Progenitor cell of endocrine pancreas (in vitro differentiated cells): ENCODE data around the gene IQCB1. TPM values are rescaled to one million over a fixed set of nuclear protein-coding genes. Genes with fewer than 3 reads are reported as not detected.

Experiments
- DNase-seq: peaks from one replicate; pipeline ENCODE4 v3.0.0; 2021; ENCODE audit warnings: low spot score; ENCODE audit not compliant: unreplicated experiment
- H3K27ac Mint-ChIP-seq: 2 replicates; pipeline ENCODE4 v1.8.0; 2021; ENCODE audit warnings: mild to moderate bottlenecking, moderate library complexity, mixed read lengths
- H3K27me3 Mint-ChIP-seq: 2 replicates; pipeline ENCODE4 v1.8.0; 2021; ENCODE audit warnings: mixed read lengths
- H3K36me3 Mint-ChIP-seq: 2 replicates; pipeline ENCODE4 v1.8.0; 2022; ENCODE audit warnings: mixed read lengths; ENCODE audit not compliant: insufficient read depth
- H3K4me1 Mint-ChIP-seq: 2 replicates; pipeline ENCODE4 v1.8.0; 2021; ENCODE audit warnings: low read depth, mixed read lengths
- H3K4me3 Mint-ChIP-seq: 2 replicates; pipeline ENCODE4 v1.8.0; 2021; ENCODE audit warnings: low read depth, mild to moderate bottlenecking, moderate library complexity, mixed read lengths
- H3K9me3 Mint-ChIP-seq: 2 replicates; pipeline ENCODE4 v1.8.0; 2021; ENCODE audit warnings: low read depth, mixed read lengths
- CTCF ChIP-seq: fragments of 200-600 bp; sonication (generic); IDR thresholded peaks from one replicate; pipeline ENCODE4 v1.5.0; 2021; ENCODE audit warnings: antibody characterized with exemption, mild to moderate bottlenecking; ENCODE audit not compliant: unreplicated experiment
- total RNA-seq: library from RNA; stranded (reverse); gene quantifications from 2 replicates; pipeline ENCODE4 v1.2.1, GENCODE V29; 2021

Gene IQCB1
- total RNA-seq, 1 donor from 2014 or later, result 38.7 TPM

GRCh38 chr3:121737644-121738043 lies 97.2 kb downstream of the IQCB1 start:
- Mint-ChIP-seq H3K27me3 (no peaks in the 10 kb centered on the region), H3K4me3 (no peak overlapping the region), H3K9me3 (peaks cover 6% of the 10 kb centered on the region), H3K27ac (no peak overlapping the region), H3K36me3 (peaks cover 9% of the 10 kb centered on the region), H3K4me1 (peaks cover 4% of the 10 kb centered on the region)
- TF ChIP-seq CTCF, result no peak
- DNase-seq, result no peak

- H3K4me1 Mint-ChIP-seq, result peaks cover 11% of the 10 kb centered on the region
- no peaks in the 10 kb centered on the region for H3K27me3 Mint-ChIP-seq
Measured at GRCh38 chr3:121736112-121736511, 98.7 kb downstream of the IQCB1 start.

GRCh38 chr3:121735047-121735696 lies 99.7 kb downstream of the IQCB1 start:
- Mint-ChIP-seq H3K9me3 (peaks cover 3% of the 10 kb centered on the region), H3K27ac (no peak overlapping the region), H3K27me3 (no peaks in the 10 kb centered on the region), H3K4me3 (no peak overlapping the region), H3K4me1 (peaks cover 15% of the 10 kb centered on the region), H3K36me3 (peaks cover 5% of the 10 kb centered on the region)
- no peak for DNase-seq
- no peak for TF ChIP-seq CTCF

More at GRCh38 chr3:121736112-121736511, 98.7 kb downstream of the IQCB1 start:
- Mint-ChIP-seq H3K36me3 (peaks cover 5% of the 10 kb centered on the region), H3K27ac (peak overlapping the region; percentile 59), H3K4me3 (no peak overlapping the region), H3K9me3 (peaks cover 3% of the 10 kb centered on the region)
- no peak for DNase-seq
- TF ChIP-seq CTCF, result no peak

- no peak for DNase-seq
- Mint-ChIP-seq H3K4me3 (peak overlapping the region; percentile 38), H3K27ac (peak overlapping the region; percentile 91), H3K4me1 (peaks cover 13% of the 10 kb centered on the region), H3K36me3 (peaks cover 8% of the 10 kb centered on the region), H3K9me3 (peaks cover 3% of the 10 kb centered on the region), H3K27me3 (no peaks in the 10 kb centered on the region)
- no peak for TF ChIP-seq CTCF
Measured at GRCh38 chr3:121730940-121731687, 103.7 kb downstream of the IQCB1 start.

GRCh38 chr3:121724130-121724529 lies 110.7 kb downstream of the IQCB1 start:
- Mint-ChIP-seq H3K4me3 (no peak overlapping the region), H3K27ac (no peak overlapping the region), H3K4me1 (peaks cover 3% of the 10 kb centered on the region), H3K9me3 (no peaks in the 10 kb centered on the region), H3K27me3 (no peaks in the 10 kb centered on the region), H3K36me3 (peaks cover 43% of the 10 kb centered on the region)
- no peak for DNase-seq
- TF ChIP-seq CTCF, result no peak
